GM21529 (cell line): ENCODE data around the gene ZBTB39.

Experiments
- ATAC-seq: cut with Tn5 transposase; IDR thresholded peaks from one replicate; pipeline ENCODE4 v1.9.1; 2021; ENCODE audit not compliant: unreplicated experiment

ZBTB39 gene

DNA sequence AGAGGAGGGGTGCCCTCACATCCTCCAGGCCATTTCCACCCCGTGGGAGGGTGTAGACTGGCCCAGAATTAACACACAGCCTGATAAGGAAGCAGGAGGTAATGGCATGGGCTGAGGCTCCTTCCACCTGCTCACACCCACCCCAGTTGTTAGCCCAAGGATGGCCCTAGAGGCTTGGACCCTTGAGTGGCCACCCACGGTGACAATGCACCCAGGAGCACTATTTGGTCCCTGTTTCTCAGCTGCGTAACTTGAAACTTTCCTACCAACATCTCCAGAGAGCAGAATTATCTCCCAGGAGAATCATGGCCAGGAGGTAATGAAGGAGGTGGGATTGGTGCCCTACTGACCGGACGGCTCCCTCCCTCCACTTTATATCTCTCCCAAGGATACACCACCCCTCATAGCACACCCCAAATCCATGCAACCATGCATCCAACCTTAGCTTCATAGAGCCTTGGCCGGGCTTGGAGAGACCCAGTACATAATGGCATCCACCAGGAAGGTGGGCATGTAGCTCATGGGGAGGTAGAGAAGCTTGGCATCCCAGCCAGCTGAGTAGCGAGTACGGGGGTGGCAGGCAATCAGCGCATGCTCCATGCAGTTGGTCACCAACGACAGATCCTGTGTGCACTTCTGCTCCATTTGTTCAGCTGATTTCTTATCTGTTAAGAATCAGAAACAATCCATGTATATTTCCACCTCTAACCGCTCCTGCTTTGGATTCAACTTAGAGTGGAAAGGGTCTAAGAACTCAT lies 54.6 kb downstream of the ZBTB39 start:
- no peak for ATAC-seq

DNA sequence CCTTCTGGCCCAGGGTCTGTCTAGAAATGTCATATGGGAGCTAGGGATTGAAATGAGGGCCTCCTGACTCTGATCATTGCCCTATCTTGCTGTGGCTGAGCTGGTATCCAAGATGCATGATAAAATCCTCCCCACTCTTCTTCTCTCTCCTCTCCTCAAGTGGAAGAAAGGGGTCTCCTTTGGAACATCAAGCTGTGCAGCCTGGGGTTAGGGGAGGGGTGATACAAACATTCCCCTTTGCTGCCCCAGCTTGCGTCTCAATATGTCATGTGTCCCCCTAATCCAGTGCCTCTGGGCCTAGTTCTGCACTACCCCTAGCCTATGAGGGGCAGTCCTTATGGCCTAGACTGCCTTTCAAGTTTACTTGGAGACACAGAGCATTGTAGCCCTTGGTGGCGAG lies 57.5 kb downstream of the ZBTB39 start:
- no peak for ATAC-seq
